Upper lobe of left lung (tissue), 6 donors: ENCODE results near the gene NSD1. TPM values are rescaled to one million over a fixed set of nuclear protein-coding genes. Genes with fewer than 3 reads are reported as not detected.

Source experiments
- ATAC-seq, 2 donors: fragments of 200-7000 bp; cut with Tn5 transposase; one replicate each; pipeline ENCODE4 v1.9.1; 2022; ENCODE audit warnings: mild to moderate bottlenecking in 2 of 2, moderate library complexity in 2 of 2; ENCODE audit not compliant: low FRiP score in 2 of 2
- DNase-seq, 2 donors: peaks; one replicate each; pipeline ENCODE4 v3.0.0-alpha.2; 2019 to 2020
- H3K27ac ChIP-seq, 4 donors: fragments of 200-600 bp; sonication (generic); one replicate each; pipeline ENCODE4 v1.5.1; 2016 to 2019
- H3K27me3 ChIP-seq, 4 donors: fragments of 200-600 bp; sonication (generic); one replicate each; pipeline ENCODE4 v1.5.1; 2017 to 2019
- H3K36me3 ChIP-seq, 4 donors: fragments of 200-600 bp; sonication (generic); one replicate each; pipeline ENCODE4 v1.5.1; 2016 to 2019
- H3K4me1 ChIP-seq, 4 donors: fragments of 200-600 bp; sonication (generic); one replicate each; pipeline ENCODE4 v1.5.1; 2018 to 2019
- H3K4me3 ChIP-seq, 4 donors: fragments of 200-600 bp; sonication (generic); one replicate each; pipeline ENCODE4 v1.5.1; 2017 to 2019; ENCODE audit warnings: mild to moderate bottlenecking in 2 of 4, moderate library complexity in 1 of 4
- H3K9me3 ChIP-seq, 4 donors: fragments of 200-600 bp; sonication (generic); one replicate each; pipeline ENCODE4 v1.5.1; 2018 to 2019
- EP300 ChIP-seq, 4 donors: sonication (generic); formaldehyde crosslinking; IDR thresholded peaks; one replicate each; pipeline ENCODE4 v1.5.1; 2017; ENCODE audit warnings: antibody characterized with exemption in 4 of 4, control low read depth in 2 of 4
- POLR2A ChIP-seq, 4 donors: fragments of 450-650 bp; IDR thresholded peaks; one replicate each; pipeline ENCODE4 v1.5.1; 2016 to 2017; ENCODE audit warnings: antibody characterized with exemption in 4 of 4, mild to moderate bottlenecking in 2 of 4
- POLR2AphosphoS5 ChIP-seq, 2 donors: sonication (generic); formaldehyde crosslinking; IDR thresholded peaks; one replicate each; pipeline ENCODE4 v1.5.1; 2017; ENCODE audit warnings: antibody characterized with exemption in 2 of 2
- WGBS, 2 donors: methylation state at CpG; one replicate each; pipeline ENCODE4 v1.1.5; 2017 to 2018; 5-methylcytosine and 5-hydroxymethylcytosine counted together
- total RNA-seq, 6 donors: library from RNA; depleted of rRNA in 4 of 6; stranded (reverse); fragments of >200 nt in 4 of 6; gene quantifications; one replicate each; pipeline versions ENCODE4 v1.1.0 to v1.2.1, GENCODE V29; 2016 to 2021
- TF ChIP-seq, protein P1 (sequence below), 6 experiments: fragments of 450-650 bp in 4 of 6; fragments of 200-600 bp in 2 of 6; sonication (generic) in 2 of 6; IDR thresholded peaks; one replicate each; pipeline ENCODE4 v1.5.1; 2016 to 2019; ENCODE audit warnings: antibody characterized with exemption in 6 of 6
- donor health status: DM: no; HTN: no; CAD: no; lungs with moderate emphysema.
- donor health status: DM: no; HTN: yes; CAD: no; lungs with severe emphysema.

Gene NSD1, protein sequence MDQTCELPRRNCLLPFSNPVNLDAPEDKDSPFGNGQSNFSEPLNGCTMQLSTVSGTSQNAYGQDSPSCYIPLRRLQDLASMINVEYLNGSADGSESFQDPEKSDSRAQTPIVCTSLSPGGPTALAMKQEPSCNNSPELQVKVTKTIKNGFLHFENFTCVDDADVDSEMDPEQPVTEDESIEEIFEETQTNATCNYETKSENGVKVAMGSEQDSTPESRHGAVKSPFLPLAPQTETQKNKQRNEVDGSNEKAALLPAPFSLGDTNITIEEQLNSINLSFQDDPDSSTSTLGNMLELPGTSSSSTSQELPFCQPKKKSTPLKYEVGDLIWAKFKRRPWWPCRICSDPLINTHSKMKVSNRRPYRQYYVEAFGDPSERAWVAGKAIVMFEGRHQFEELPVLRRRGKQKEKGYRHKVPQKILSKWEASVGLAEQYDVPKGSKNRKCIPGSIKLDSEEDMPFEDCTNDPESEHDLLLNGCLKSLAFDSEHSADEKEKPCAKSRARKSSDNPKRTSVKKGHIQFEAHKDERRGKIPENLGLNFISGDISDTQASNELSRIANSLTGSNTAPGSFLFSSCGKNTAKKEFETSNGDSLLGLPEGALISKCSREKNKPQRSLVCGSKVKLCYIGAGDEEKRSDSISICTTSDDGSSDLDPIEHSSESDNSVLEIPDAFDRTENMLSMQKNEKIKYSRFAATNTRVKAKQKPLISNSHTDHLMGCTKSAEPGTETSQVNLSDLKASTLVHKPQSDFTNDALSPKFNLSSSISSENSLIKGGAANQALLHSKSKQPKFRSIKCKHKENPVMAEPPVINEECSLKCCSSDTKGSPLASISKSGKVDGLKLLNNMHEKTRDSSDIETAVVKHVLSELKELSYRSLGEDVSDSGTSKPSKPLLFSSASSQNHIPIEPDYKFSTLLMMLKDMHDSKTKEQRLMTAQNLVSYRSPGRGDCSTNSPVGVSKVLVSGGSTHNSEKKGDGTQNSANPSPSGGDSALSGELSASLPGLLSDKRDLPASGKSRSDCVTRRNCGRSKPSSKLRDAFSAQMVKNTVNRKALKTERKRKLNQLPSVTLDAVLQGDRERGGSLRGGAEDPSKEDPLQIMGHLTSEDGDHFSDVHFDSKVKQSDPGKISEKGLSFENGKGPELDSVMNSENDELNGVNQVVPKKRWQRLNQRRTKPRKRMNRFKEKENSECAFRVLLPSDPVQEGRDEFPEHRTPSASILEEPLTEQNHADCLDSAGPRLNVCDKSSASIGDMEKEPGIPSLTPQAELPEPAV (N-terminal part only)
- total RNA-seq: 10 to 100 TPM; 33.0 to 69.1 (median 55.7) TPM

DNA sequence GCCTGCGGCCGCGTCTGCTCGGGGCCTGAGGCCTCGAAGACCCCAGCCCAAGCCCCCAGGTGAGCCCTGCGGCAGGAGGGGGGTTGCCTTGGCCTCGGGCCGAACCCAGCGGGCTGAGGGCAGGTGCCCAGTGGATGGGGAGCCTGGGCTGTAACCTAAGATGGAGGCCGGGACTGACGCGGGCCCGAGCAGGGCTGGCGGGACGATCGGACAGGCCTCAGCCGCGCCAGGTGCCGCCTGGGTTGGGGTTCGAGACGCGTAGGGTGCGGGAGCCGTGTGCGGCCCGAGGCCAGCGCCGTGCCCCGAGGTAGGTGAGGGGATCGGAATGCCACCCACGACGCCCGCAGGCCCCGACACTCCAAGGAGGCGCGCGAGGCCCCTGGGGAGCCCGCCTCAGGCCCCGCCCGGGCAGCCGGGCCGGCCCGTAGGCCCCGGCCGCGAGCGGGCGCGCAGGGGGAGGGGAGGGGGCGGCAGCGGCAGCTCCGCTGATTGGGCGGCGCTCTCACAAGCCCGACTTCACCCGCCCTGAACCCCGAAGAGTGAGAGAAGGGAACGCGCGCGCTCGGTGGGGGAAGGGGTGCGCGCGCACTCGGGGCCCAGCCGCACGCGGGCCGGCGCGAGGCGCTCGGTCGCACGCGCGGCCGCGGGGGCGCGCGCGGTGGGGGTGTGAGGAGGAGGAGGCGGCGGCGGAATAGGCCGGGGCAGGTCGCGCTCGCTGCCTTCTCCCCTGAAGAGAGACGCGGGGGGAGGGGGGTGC, at the start of gene NSD1:
Gene NSD1, plus strand, starts transcription at position 678 of the 757 bp plus-strand sequence. CDS start 1,331 bp downstream, outside the sequence.
- TF ChIP-seq, protein P1, sequence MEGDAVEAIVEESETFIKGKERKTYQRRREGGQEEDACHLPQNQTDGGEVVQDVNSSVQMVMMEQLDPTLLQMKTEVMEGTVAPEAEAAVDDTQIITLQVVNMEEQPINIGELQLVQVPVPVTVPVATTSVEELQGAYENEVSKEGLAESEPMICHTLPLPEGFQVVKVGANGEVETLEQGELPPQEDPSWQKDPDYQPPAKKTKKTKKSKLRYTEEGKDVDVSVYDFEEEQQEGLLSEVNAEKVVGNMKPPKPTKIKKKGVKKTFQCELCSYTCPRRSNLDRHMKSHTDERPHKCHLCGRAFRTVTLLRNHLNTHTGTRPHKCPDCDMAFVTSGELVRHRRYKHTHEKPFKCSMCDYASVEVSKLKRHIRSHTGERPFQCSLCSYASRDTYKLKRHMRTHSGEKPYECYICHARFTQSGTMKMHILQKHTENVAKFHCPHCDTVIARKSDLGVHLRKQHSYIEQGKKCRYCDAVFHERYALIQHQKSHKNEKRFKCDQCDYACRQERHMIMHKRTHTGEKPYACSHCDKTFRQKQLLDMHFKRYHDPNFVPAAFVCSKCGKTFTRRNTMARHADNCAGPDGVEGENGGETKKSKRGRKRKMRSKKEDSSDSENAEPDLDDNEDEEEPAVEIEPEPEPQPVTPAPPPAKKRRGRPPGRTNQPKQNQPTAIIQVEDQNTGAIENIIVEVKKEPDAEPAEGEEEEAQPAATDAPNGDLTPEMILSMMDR (IDR thresholded peaks at IDR 0.05): no peak
- TF ChIP-seq POLR2AphosphoS5 (IDR thresholded peaks at IDR 0.05): peak; percentile 22 to 50
- peak in 3 of 4 donors; percentile 60 to 93 (median 66) for TF ChIP-seq POLR2A (IDR thresholded peaks at IDR 0.05)
- Histone ChIP-seq H3K27me3 (no peaks in the 10 kb centered on the region), H3K9me3 (no peaks in the 10 kb centered on the region), H3K36me3 (peaks cover 0 to 19% (median 7%) of the 10 kb centered on the region in 4 donors), H3K4me1 (peaks cover 35 to 61% (median 47%) of the 10 kb centered on the region in 4 donors), H3K27ac (peak within 1 kb of the TSS; percentile 89 to 96 (median 93)), H3K4me3 (peak within 1 kb of the TSS; percentile 60 to 94 (median 83))
- DNase-seq (peak; percentile 94 to 99), ATAC-seq (peak; percentile 85 to 90)
- WGBS, 2 donors: 0 to 1% methylated on average over 9 to 80 of the region's 93 CpGs

DNA sequence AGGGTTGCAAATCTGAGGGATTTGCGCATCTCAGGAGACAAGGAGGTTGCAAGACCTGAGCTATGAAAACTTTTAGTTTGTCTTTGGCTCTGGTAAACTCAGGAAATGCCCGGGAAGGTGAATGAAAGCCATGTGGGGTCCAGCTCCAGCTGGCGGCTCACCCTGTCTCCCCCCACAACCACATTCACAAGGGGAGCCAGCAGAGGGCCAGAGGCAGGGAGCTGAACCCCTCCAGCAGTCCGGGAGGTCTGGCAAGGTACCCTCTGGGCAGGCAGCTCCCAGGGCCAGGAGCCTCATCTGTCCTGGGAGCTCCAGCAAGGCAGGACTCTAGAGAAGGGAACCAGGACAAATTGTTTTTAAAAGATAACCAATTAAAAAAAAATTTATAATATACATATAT, 49.4 kb upstream of the NSD1 start:
- Histone ChIP-seq H3K36me3 (no peaks in the 10 kb centered on the region), H3K4me1 (peaks cover 9 to 17% (median 11%) of the 10 kb centered on the region in 4 donors), H3K27me3 (no peaks in the 10 kb centered on the region), H3K4me3 (no peak overlapping the region), H3K9me3 (no peaks in the 10 kb centered on the region), H3K27ac (no peak overlapping the region)
- TF ChIP-seq POLR2A (IDR thresholded peaks at IDR 0.05) (no peak), EP300 (IDR thresholded peaks at IDR 0.05) (no peak), POLR2AphosphoS5 (IDR thresholded peaks at IDR 0.05) (no peak)
- TF ChIP-seq, protein P1 (IDR thresholded peaks at IDR 0.05): no peak
- WGBS, 2 donors: 48 to 62% methylated on average over 4 of the region's 4 CpGs
- DNase-seq (no peak), ATAC-seq (no peak)

DNA sequence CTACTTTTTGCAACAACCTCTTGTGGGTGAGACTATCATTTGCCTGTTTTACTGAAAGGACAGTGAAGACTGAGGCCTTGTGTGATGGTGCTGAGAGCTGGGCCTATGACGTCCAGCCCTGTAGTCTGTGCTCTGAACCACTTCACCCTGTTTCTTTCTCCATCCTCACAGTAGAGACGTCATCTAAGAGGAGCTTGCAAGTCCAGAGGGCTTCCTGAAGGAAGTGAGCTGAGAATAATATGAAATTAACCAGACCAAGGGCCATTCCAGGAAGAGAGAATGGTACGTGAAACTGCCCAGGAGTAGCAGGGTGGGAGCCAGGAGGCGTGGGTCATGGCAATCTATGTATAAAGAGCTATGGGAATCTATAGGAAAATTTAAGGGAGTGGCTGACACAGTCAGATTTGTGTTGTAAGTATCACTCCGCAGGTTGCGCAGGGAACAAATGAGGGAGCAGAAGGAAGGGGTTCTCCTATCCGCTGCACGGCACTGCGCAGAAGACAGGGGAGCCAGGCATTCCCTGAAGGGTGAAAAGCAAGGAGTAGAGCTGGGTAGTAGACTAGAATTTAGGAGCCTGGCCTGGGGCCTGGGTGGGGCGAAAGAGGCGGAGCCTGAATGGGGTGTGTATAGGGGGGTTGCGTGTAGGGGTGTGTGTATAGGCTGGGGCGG, 47.5 kb upstream of the NSD1 start:
- H3K4me1 ChIP-seq: peaks cover 9 to 17% (median 15%) of the 10 kb centered on the region in 4 donors
- peak in 1 of 2 donors; percentile 37 for ATAC-seq
- DNase-seq: no peak
- no peaks in the 10 kb centered on the region for H3K27me3 ChIP-seq
- 46 to 68% methylated on average over 11 to 13 of the region's 13 CpGs for WGBS, 2 donors
- peak overlapping the region in 3 of 4 donors; percentile 54 to 63 (median 55) for H3K4me3 ChIP-seq
- H3K9me3 ChIP-seq: no peaks in the 10 kb centered on the region
- H3K27ac ChIP-seq: peak overlapping the region in 3 of 4 donors; percentile 35 to 50 (median 36)
- TF ChIP-seq EP300 (IDR thresholded peaks at IDR 0.05) (no peak), POLR2A (IDR thresholded peaks at IDR 0.05) (no peak), POLR2AphosphoS5 (IDR thresholded peaks at IDR 0.05) (no peak)
- TF ChIP-seq, protein P1 (IDR thresholded peaks at IDR 0.05): no peak
- H3K36me3 ChIP-seq: no peaks in the 10 kb centered on the region
